Measurements from ENCODE around the gene ZBTB47. TPM values are rescaled to one million over a fixed set of nuclear protein-coding genes. Genes with fewer than 3 reads are reported as not detected.

ZBTB47 gene
- total and polyA plus RNA-seq, 10 of the 15 experiments (the other 5 are each of a cell fraction or from before 2014, with no cell fraction given), result 0.04 to 3.4 (median 1.0) TPM; not detected in 1

GRCh38 chr3:42700366-42701288 lies 47.1 kb downstream of the ZBTB47 start:
- no peak overlapping the region for H3K9ac ChIP-seq (ENCODE audit: control insufficient read depth, insufficient read depth, low read length)
- no TSS peak for BruUV-seq (replicated peaks)
- no peak for TF ChIP-seq ZBED1 (IDR thresholded peaks at IDR 0.05; ENCODE audit: borderline replicate concordance)
- no peak for TF ChIP-seq EGR1 (IDR thresholded peaks at IDR 0.05; ENCODE audit: borderline replicate concordance in 1 of 2, low read depth in 2 of 2, low read length in 2 of 2)
- TF ChIP-seq EZH2 (IDR thresholded peaks at IDR 0.05; ENCODE audit: borderline replicate concordance, control insufficient read depth, low read depth, low read length), result no peak
- TF ChIP-seq ZBTB33 (IDR thresholded peaks at IDR 0.05), result no peak
- no peak for TF ChIP-seq BCL11A (IDR thresholded peaks at IDR 0.05; ENCODE audit: low read depth, low read length)
- TF ChIP-seq ATF7 (IDR thresholded peaks at IDR 0.05; ENCODE audit: low read depth), result no peak
- no peak for DNase-seq (ENCODE audit: low read depth, low spot score)
- H3K79me2 ChIP-seq (ENCODE audit: control insufficient read depth, insufficient read depth, low read length), result no peaks in the 10 kb centered on the region
- H4K20me1 ChIP-seq (ENCODE audit: control insufficient read depth, insufficient read depth), result no peaks in the 10 kb centered on the region
- 50% methylated on average over 15 of the region's 15 CpGs for WGBS (ENCODE audit: insufficient coverage, insufficient replicate concordance, low lambda C conversion rate, missing lambda C conversion rate)
- no peaks in the 10 kb centered on the region for H3K27me3 ChIP-seq (replicated peaks in 1 of 2; ENCODE audit: control insufficient read depth in 2 of 2, insufficient read depth in 2 of 2, low read length in 1 of 2)
- no peak overlapping the region for H3K4me2 ChIP-seq (ENCODE audit: control insufficient read depth, insufficient read depth)
- H3K9me3 ChIP-seq (replicated peaks; ENCODE audit: control insufficient read depth, insufficient read depth, low read length), result no peaks in the 10 kb centered on the region
- no peak overlapping the region for H3K27ac ChIP-seq (ENCODE audit: control insufficient read depth, insufficient read depth)
- intact Hi-C loops (cut with micrococcal nuclease; ENCODE audit: unreplicated experiment), result no loop called here
- in situ Hi-C loops (cut with MboI), result no loop called here
- no peak overlapping the region for H3K4me3 ChIP-seq
- POLR2A ChIA-PET, result no interaction called here
- no peaks in the 10 kb centered on the region for H3K36me3 ChIP-seq (ENCODE audit: control insufficient read depth in 2 of 2, insufficient read depth in 2 of 2, low read length in 1 of 2)
- H2AFZ ChIP-seq (ENCODE audit: control insufficient read depth, low read depth, low read length), result no peak overlapping the region
- ATAC-seq, result no peak
- peak; percentile 82 for FAIRE-seq
- CTCF ChIA-PET, result no interaction called here
- SMC1A ChIA-PET (ENCODE audit: uncharacterized antibody, unreplicated experiment), result no interaction called here
- no peaks in the 10 kb centered on the region for H3K4me1 ChIP-seq (ENCODE audit: control insufficient read depth, insufficient read depth, low read length)
- RAD21 ChIA-PET (ENCODE audit: unreplicated experiment), result no interaction called here

Data from GM12878 (cell line).